ENCODE data around the gene FBXO30.

The FBXO30 gene

GRCh38 chr6:145845557-145845956 lies 31.0 kb upstream of the FBXO30 start:
- Histone ChIP-seq H3K4me2 (ENCODE audit: low read depth, low read length, poor library complexity, severe bottlenecking) (no peak overlapping the region), H3K79me2 (ENCODE audit: insufficient read depth, low read length) (no peaks in the 10 kb centered on the region), H3K9me3 (ENCODE audit: insufficient read depth, low read length) (no peaks in the 10 kb centered on the region), H4K20me1 (ENCODE audit: low read depth, low read length) (no peaks in the 10 kb centered on the region), H3K9me2 (replicated peaks; ENCODE audit: insufficient read depth, low read length) (no peaks in the 10 kb centered on the region), H3K27ac (ENCODE audit: low read depth, low read length) (no peak overlapping the region), H2AFZ (ENCODE audit: low read depth, low read length, severe bottlenecking) (no peak overlapping the region), H3F3A (ENCODE audit: insufficient read depth) (no peaks in the 10 kb centered on the region), H3K9ac (ENCODE audit: low read length) (no peak overlapping the region), H3K4me3 (ENCODE audit: insufficient read depth, low read length, poor library complexity, severe bottlenecking) (no peak overlapping the region), H3K27me3 (ENCODE audit: low read length) (no peaks in the 10 kb centered on the region), H3K36me3 (ENCODE audit: low read length) (no peaks in the 10 kb centered on the region)
- TF ChIP-seq EZH2phosphoT487 (conservative IDR thresholded peaks at IDR 0.05; ENCODE audit: low read length) (no peak), CTCF (IDR thresholded peaks at IDR 0.05; ENCODE audit: insufficient read depth, low read length, poor library complexity, severe bottlenecking) (no peak)

GRCh38 chr6:145844933-145845540 lies 30.4 kb upstream of the FBXO30 start:
- Histone ChIP-seq H3K4me2 (ENCODE audit: low read depth, low read length, poor library complexity, severe bottlenecking) (no peak overlapping the region), H3K36me3 (ENCODE audit: low read length) (no peaks in the 10 kb centered on the region), H3K27ac (ENCODE audit: low read depth, low read length) (no peak overlapping the region), H4K20me1 (ENCODE audit: low read depth, low read length) (no peaks in the 10 kb centered on the region), H3F3A (ENCODE audit: insufficient read depth) (no peaks in the 10 kb centered on the region), H3K9me2 (replicated peaks; ENCODE audit: insufficient read depth, low read length) (no peaks in the 10 kb centered on the region), H3K79me2 (ENCODE audit: insufficient read depth, low read length) (no peaks in the 10 kb centered on the region), H3K27me3 (ENCODE audit: low read length) (no peaks in the 10 kb centered on the region), H2AFZ (ENCODE audit: low read depth, low read length, severe bottlenecking) (no peak overlapping the region), H3K9me3 (ENCODE audit: insufficient read depth, low read length) (no peaks in the 10 kb centered on the region), H3K9ac (ENCODE audit: low read length) (no peak overlapping the region), H3K4me3 (ENCODE audit: insufficient read depth, low read length, poor library complexity, severe bottlenecking) (no peak overlapping the region)
- TF ChIP-seq EZH2phosphoT487 (conservative IDR thresholded peaks at IDR 0.05; ENCODE audit: low read length) (no peak), CTCF (IDR thresholded peaks at IDR 0.05; ENCODE audit: insufficient read depth, low read length, poor library complexity, severe bottlenecking) (no peak)

GRCh38 chr6:145842693-145843546 lies 28.3 kb upstream of the FBXO30 start:
- Histone ChIP-seq H3K4me2 (ENCODE audit: low read depth, low read length, poor library complexity, severe bottlenecking) (no peak overlapping the region), H2AFZ (ENCODE audit: low read depth, low read length, severe bottlenecking) (no peak overlapping the region), H3K27me3 (ENCODE audit: low read length) (no peaks in the 10 kb centered on the region), H3K9me2 (replicated peaks; ENCODE audit: insufficient read depth, low read length) (no peaks in the 10 kb centered on the region), H3K4me3 (ENCODE audit: insufficient read depth, low read length, poor library complexity, severe bottlenecking) (no peak overlapping the region), H3F3A (ENCODE audit: insufficient read depth) (no peaks in the 10 kb centered on the region), H3K27ac (ENCODE audit: low read depth, low read length) (no peak overlapping the region), H3K79me2 (ENCODE audit: insufficient read depth, low read length) (no peaks in the 10 kb centered on the region), H3K36me3 (ENCODE audit: low read length) (0 out of 2 replicates have a peak, but pooled peaks cover 3% of the 10 kb centered on the region), H4K20me1 (ENCODE audit: low read depth, low read length) (no peaks in the 10 kb centered on the region), H3K9ac (ENCODE audit: low read length) (no peak overlapping the region), H3K9me3 (ENCODE audit: insufficient read depth, low read length) (no peaks in the 10 kb centered on the region)
- TF ChIP-seq CTCF (IDR thresholded peaks at IDR 0.05; ENCODE audit: insufficient read depth, low read length, poor library complexity, severe bottlenecking): no peak
- TF ChIP-seq EZH2phosphoT487 (conservative IDR thresholded peaks at IDR 0.05; ENCODE audit: low read length): no peak
